Caco-2 (cell line): ENCODE data around the gene LMF1. TPM values are rescaled to one million over a fixed set of nuclear protein-coding genes. Genes with fewer than 3 reads are reported as not detected.

ENCODE experiments used
- BruUV-seq: library from RNA; stranded (reverse); fragments of 400-500 nt; replicated peaks from 2 replicates; lab custom pipeline; 2021; lab: Mats Ljungman, UMichigan
- CTCF ChIA-PET: fragments of 300-600 bp; sonication (Branson Sonifier 250); formaldehyde crosslinking; loops from one replicate; lab custom pipeline; 2022; ENCODE audit warnings: antibody characterized with exemption; lab: Charles Lee
- POLR2A ChIA-PET: fragments of 300-600 bp; sonication (Branson Sonifier 250); formaldehyde crosslinking; loops from one replicate; lab custom pipeline; 2022; ENCODE audit warnings: antibody characterized with exemption; lab: Charles Lee
- DNase-seq, 2 experiments: peaks; one replicate each; pipeline versions ENCODE4 v3.0.0 to v3.0.0-alpha.2; 2020 to 2022
- H3K27me3 ChIP-seq: replicated peaks from 2 replicates; pipeline ENCODE4 v1.6.0; 2011; ENCODE audit warnings: low read length; ENCODE audit not compliant: control insufficient read depth, insufficient read depth
- H3K36me3 ChIP-seq: 2 replicates; pipeline ENCODE4 v1.5.1; 2011; ENCODE audit warnings: low read length; ENCODE audit not compliant: control insufficient read depth, insufficient read depth
- H3K4me1 ChIP-seq: fragments of 250-450 bp; sonication (Bioruptor Pico); 2 replicates; pipeline ENCODE4 v1.5.1; 2020; ENCODE audit warnings: mild to moderate bottlenecking
- H3K4me3 ChIP-seq: 2 replicates; pipeline ENCODE4 v1.5.1; 2011; ENCODE audit warnings: low read depth, mild to moderate bottlenecking, control low read depth, low read length
- H3K9me3 ChIP-seq: fragments of 250-450 bp; sonication (Bioruptor Pico); 2 replicates; pipeline ENCODE4 v1.5.1; 2020; ENCODE audit warnings: mild to moderate bottlenecking, moderate library complexity
- H3K27ac Mint-ChIP-seq: one replicate; pipeline ENCODE4 v1.8.0; 2022; ENCODE audit warnings: mixed read lengths; ENCODE audit not compliant: unreplicated experiment
- H3K27me3 Mint-ChIP-seq: one replicate; pipeline ENCODE4 v1.8.0; 2022; ENCODE audit warnings: mixed read lengths; ENCODE audit not compliant: insufficient read depth, unreplicated experiment
- H3K36me3 Mint-ChIP-seq: one replicate; pipeline ENCODE4 v1.8.0; 2022; ENCODE audit warnings: mild to moderate bottlenecking, mixed read lengths; ENCODE audit not compliant: insufficient read depth, unreplicated experiment
- H3K4me1 Mint-ChIP-seq: one replicate; pipeline ENCODE4 v1.8.0; 2022; ENCODE audit warnings: low read depth, mixed read lengths; ENCODE audit not compliant: unreplicated experiment
- H3K4me3 Mint-ChIP-seq: one replicate; pipeline ENCODE4 v1.8.0; 2022; ENCODE audit warnings: mild to moderate bottlenecking, moderate library complexity, mixed read lengths; ENCODE audit not compliant: unreplicated experiment
- H3K9me3 Mint-ChIP-seq: one replicate; pipeline ENCODE4 v1.8.0; 2022; ENCODE audit warnings: mixed read lengths; ENCODE audit not compliant: unreplicated experiment
- intact Hi-C: fragments of 100-400 bp; cut with micrococcal nuclease; formaldehyde crosslinking; loops from one replicate; pipeline ENCODE4 v1.10.0; 2022; ENCODE audit not compliant: unreplicated experiment
- total RNA-seq: library from RNA; stranded (reverse); gene quantifications from 2 replicates; pipeline ENCODE4 v1.2.3, GENCODE V29; 2022
- TF ChIP-seq, protein P1 (sequence below), 2 experiments: fragments of 200-600 bp in 1 of 2; IDR thresholded peaks; 1 replicate in 1 of 2; 2 replicates in 1 of 2; pipeline versions ENCODE4 v1.5.1 to v1.8.0; 2011 to 2022; ENCODE audit warnings: antibody characterized with exemption in 1 of 2, control low read depth in 1 of 2, inconsistent platforms in 1 of 2, low read depth in 1 of 2, low read length in 1 of 2, mild to moderate bottlenecking in 1 of 2, moderate library complexity in 1 of 2; ENCODE audit not compliant: insufficient read depth in 1 of 2, severe bottlenecking in 1 of 2, unreplicated experiment in 1 of 2

Gene LMF1
- total RNA-seq, 1 experiment from 2014 or later = 12.3 TPM

DNA sequence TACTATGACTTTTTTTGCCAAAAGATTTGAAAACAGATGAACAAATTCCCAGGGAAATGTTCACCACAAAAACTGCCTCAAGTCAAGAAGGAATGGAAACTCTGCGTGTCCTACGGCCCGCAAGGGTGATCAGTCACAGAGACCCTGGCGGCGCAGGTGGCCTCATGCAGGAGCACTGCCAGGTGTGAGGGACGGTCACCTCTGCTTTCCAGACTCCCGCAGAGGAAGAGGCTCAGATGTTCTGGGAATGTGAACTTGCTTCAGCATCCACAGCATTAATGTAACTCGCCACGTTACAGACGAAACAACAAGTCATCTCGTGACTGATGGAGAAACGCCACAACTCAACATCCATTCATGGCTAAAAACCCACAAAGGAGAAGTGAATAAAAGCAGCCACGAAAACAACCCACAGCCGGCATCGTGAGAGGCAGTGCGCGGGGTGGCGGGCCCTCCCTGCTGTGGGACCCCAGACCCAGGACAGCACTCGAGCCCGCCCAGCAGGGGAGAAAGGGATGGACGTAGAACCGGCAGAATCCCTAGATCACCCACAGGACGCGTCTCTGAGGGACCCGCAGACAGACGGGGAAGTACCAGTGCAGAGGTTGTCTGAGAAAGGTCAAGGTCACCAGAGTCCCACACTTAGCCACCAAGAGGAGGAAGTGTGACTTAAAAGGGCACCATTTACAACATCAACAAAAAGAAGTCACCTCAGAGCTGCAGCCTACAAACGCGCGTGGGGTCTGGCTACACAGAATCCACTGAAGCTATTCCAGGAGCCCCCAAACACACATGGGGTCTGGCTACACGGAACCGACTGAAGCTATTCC is 93.3 kb downstream of the LMF1 start:
- H3K27ac Mint-ChIP-seq = no peak overlapping the region
- no peak overlapping the region for H3K4me3 Mint-ChIP-seq
- Histone ChIP-seq H3K27me3 (no peaks in the 10 kb centered on the region), H3K36me3 (no peaks in the 10 kb centered on the region), H3K4me3 (no peak overlapping the region), H3K9me3 (no peaks in the 10 kb centered on the region), H3K4me1 (no peaks in the 10 kb centered on the region)
- no peak for DNase-seq
- no peaks in the 10 kb centered on the region for H3K9me3 Mint-ChIP-seq
- TF ChIP-seq, protein P1, sequence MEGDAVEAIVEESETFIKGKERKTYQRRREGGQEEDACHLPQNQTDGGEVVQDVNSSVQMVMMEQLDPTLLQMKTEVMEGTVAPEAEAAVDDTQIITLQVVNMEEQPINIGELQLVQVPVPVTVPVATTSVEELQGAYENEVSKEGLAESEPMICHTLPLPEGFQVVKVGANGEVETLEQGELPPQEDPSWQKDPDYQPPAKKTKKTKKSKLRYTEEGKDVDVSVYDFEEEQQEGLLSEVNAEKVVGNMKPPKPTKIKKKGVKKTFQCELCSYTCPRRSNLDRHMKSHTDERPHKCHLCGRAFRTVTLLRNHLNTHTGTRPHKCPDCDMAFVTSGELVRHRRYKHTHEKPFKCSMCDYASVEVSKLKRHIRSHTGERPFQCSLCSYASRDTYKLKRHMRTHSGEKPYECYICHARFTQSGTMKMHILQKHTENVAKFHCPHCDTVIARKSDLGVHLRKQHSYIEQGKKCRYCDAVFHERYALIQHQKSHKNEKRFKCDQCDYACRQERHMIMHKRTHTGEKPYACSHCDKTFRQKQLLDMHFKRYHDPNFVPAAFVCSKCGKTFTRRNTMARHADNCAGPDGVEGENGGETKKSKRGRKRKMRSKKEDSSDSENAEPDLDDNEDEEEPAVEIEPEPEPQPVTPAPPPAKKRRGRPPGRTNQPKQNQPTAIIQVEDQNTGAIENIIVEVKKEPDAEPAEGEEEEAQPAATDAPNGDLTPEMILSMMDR (IDR thresholded peaks at IDR 0.05; ENCODE audit: insufficient read depth in 1 of 2, low read depth in 1 of 2, low read length in 1 of 2, severe bottlenecking in 1 of 2, unreplicated experiment in 1 of 2) = no peak
- ChIA-PET CTCF (no interaction called here), POLR2A (no interaction called here)
- H3K27me3 Mint-ChIP-seq = no peaks in the 10 kb centered on the region
- no peaks in the 10 kb centered on the region for H3K4me1 Mint-ChIP-seq
- intact Hi-C loops = no loop called here
- no TSS peak for BruUV-seq
- no peaks in the 10 kb centered on the region for H3K36me3 Mint-ChIP-seq

DNA sequence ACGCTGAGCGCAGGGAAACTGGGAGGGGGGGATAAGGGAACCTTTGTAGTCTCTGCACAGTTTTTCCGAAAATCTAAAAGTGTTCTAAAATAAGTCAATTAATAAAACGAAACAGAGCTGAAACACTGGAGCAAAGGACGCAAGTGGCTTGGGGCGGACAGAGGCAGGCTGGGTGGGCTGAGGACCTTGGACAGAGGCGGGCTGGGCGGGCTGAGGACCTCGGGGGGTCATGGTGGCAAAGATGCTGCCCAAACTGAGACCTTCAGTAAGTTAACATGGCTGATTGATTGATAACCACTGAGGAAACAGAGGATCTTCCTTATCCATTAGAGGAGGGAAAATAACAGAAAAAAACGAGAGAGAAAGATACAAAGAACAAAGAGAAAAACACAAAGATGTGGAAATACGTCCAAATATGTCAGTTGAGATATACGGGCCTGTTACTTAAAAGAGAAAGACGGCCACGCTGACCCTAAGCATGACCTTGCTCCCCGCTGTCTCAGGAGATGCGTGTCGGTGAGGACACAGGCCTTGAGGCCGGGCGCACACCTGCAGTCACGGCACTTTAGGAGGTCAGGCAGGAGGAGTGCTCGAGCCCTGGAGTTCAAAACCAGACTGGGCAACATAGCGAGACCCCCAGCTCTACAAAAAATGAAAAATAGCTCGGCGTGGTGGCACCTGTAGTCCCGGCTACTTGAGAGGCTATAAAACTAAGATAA is 94.1 kb downstream of the LMF1 start:
- ChIA-PET POLR2A (no interaction called here), CTCF (no interaction called here)
- Histone ChIP-seq H3K27me3 (no peaks in the 10 kb centered on the region), H3K4me3 (no peak overlapping the region), H3K36me3 (no peaks in the 10 kb centered on the region), H3K9me3 (no peaks in the 10 kb centered on the region), H3K4me1 (no peaks in the 10 kb centered on the region)
- Mint-ChIP-seq H3K4me3 (no peak overlapping the region), H3K4me1 (no peaks in the 10 kb centered on the region), H3K27ac (no peak overlapping the region), H3K36me3 (no peaks in the 10 kb centered on the region), H3K9me3 (no peaks in the 10 kb centered on the region), H3K27me3 (no peaks in the 10 kb centered on the region)
- DNase-seq = no peak
- intact Hi-C loops = no loop called here
- TF ChIP-seq, protein P1 (IDR thresholded peaks at IDR 0.05; ENCODE audit: insufficient read depth in 1 of 2, low read depth in 1 of 2, low read length in 1 of 2, severe bottlenecking in 1 of 2, unreplicated experiment in 1 of 2) = no peak
- no TSS peak for BruUV-seq

DNA sequence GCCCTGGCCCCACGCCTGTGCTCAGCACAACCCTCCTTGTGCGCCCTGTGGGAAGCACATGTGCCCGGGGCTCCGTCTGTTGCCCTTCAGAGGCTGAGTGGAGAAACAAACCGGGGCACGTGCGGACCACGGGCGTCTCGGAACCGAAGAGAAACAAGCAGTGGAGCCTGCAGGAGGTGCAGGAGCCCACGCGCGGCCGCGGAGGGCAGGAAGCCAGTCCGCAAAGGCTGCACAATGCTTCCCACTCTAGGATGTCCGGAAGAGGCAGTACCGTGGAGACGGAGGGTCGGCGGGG is 94.8 kb downstream of the LMF1 start:
- ChIA-PET POLR2A (no interaction called here), CTCF (no interaction called here)
- Mint-ChIP-seq H3K4me1 (no peaks in the 10 kb centered on the region), H3K4me3 (no peak overlapping the region), H3K9me3 (no peaks in the 10 kb centered on the region), H3K36me3 (no peaks in the 10 kb centered on the region), H3K27me3 (no peaks in the 10 kb centered on the region), H3K27ac (no peak overlapping the region)
- TF ChIP-seq, protein P1 (IDR thresholded peaks at IDR 0.05; ENCODE audit: insufficient read depth in 1 of 2, low read depth in 1 of 2, low read length in 1 of 2, severe bottlenecking in 1 of 2, unreplicated experiment in 1 of 2) = no peak
- Histone ChIP-seq H3K4me3 (no peak overlapping the region), H3K4me1 (no peaks in the 10 kb centered on the region), H3K27me3 (no peaks in the 10 kb centered on the region), H3K36me3 (no peaks in the 10 kb centered on the region), H3K9me3 (no peaks in the 10 kb centered on the region)
- no peak for DNase-seq
- intact Hi-C loops = no loop called here
- BruUV-seq = no TSS peak
